Epithelial cell of prostate (primary cell): ENCODE results near the gene ZNF410.

Experiments used
- DNase-seq: peaks from one replicate; pipeline ENCODE4 v3.0.0-alpha.2; 2011; ENCODE audit warnings: low read depth, low spot score
- H3K27ac ChIP-seq: fragments of 450-650 bp; 2 replicates; pipeline ENCODE4 v1.5.1; 2017; ENCODE audit warnings: mild to moderate bottlenecking

ZNF410 gene

GRCh38 chr14:73945159-73945670 lies 58.6 kb downstream of the ZNF410 start:
- no peak for DNase-seq
- no peak overlapping the region for H3K27ac ChIP-seq

- H3K27ac ChIP-seq = peak within 1 kb of the TSS; percentile 66
- DNase-seq = peak; percentile 83
Measured at GRCh38 chr14:73949752-73950734, 63.4 kb downstream of the ZNF410 start, which contains the start of the genes COQ6 and FAM161B. COQ6 (plus strand) TSS chr14:73950302; CDS start chr14:73950333, 31 bp downstream. FAM161B (minus strand) TSS chr14:73950094; CDS start chr14:73950026, 68 bp downstream.

GRCh38 chr14:73953731-73954130 lies 67.1 kb downstream of the ZNF410 start:
- DNase-seq = no peak
- no peak overlapping the region for H3K27ac ChIP-seq

GRCh38 chr14:73955674-73956073 lies 69.0 kb downstream of the ZNF410 start:
- no peak overlapping the region for H3K27ac ChIP-seq
- DNase-seq = no peak

- no peak overlapping the region for H3K27ac ChIP-seq
- no peak for DNase-seq
Measured at GRCh38 chr14:73958591-73958990, 71.9 kb downstream of the ZNF410 start.

GRCh38 chr14:73961192-73961591 lies 74.5 kb downstream of the ZNF410 start:
- H3K27ac ChIP-seq = no peak overlapping the region
- no peak for DNase-seq

GRCh38 chr14:73965216-73965615 lies 78.6 kb downstream of the ZNF410 start:
- no peak for DNase-seq
- no peak overlapping the region for H3K27ac ChIP-seq

- no peak for DNase-seq
Measured at GRCh38 chr14:73968885-73969284, 82.2 kb downstream of the ZNF410 start.

GRCh38 chr14:73973497-73973896 lies 86.8 kb downstream of the ZNF410 start:
- no peak for DNase-seq
- H3K27ac ChIP-seq = no peak overlapping the region

More at GRCh38 chr14:73968885-73969284, 82.2 kb downstream of the ZNF410 start:
- no peak overlapping the region for H3K27ac ChIP-seq

- H3K27ac ChIP-seq = no peak overlapping the region
- no peak for DNase-seq
Measured at GRCh38 chr14:73976125-73976524, 89.5 kb downstream of the ZNF410 start.

- H3K27ac ChIP-seq = no peak overlapping the region
- DNase-seq = no peak
Measured at GRCh38 chr14:73977896-73978295, 91.2 kb downstream of the ZNF410 start.
